ENCODE data around the gene SPATA9.

Gene SPATA9

DNA sequence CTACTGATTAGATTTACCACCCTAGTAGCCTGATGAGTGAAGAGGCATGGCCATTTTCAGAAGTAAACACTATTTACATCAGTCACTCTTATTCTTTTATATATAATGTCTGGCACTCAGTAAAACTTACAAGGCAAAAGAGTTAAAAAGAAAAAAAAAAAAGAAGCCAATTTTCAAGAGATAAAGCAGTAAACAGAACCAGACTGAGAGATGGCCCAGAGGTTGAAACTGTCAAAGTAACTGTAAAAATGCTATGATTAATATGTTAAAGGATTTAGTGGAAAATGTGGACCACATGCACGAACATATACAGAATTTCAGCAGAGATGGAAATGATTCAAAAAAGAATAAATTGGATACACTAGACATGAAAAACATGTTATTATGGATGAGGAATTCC is 69.3 kb downstream of the SPATA9 start:
- DNase-seq, result no peak

DNA sequence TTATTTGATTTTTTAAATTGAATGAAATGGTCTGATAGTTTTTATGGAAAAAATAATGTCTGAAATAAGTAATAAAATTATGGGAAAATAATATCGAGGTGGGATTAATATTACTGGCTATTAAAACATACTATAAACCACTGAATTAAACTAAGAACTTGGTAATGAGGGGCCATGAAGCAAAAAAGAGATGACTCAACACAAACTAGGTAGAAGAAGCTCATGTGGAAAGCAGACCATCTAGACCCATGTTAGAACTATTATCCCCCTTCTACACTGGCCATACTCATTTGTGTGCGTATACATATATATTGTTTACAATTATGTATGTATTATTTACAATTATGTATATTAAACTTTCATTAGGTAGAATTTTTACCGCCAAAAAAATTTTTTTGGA is 71.4 kb downstream of the SPATA9 start:
- no peak for DNase-seq

DNA sequence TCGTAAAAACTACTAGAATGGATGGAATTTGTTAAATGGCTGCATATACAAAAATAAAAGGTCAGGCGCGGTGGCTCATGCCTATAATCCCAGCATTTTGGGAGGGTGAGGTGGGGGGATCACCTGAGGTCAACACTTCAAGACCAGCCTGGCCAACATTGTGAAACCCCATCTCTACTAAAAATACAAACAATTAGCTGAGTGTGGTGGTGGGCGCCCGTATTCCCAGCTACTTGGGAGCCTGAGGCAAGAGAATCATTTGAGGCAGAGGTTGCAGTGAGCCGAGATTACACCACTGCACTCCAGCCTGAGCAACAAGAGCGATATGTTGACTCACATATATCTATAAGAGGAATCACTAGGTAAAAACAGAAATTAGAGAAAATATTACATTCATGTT is 72.2 kb downstream of the SPATA9 start:
- DNase-seq, result no peak

DNA sequence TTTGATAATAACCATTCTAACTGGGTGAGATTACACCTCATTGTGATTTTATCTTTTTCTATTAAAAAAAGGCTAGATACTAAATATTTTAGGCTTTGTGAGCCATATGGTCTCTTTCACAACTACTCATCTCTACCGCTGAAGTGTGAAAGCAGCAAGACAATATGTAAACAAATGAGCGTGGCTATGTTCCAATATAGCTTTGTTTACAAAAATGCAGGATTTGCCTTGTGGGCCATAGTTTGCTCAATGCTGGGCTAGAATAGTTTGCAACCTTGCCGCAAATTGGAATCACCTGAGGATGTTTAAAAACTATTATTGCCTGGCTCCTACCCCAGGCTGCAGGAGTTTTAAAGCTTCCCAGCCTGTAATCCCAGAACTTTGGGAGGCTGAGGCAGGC is 73.1 kb downstream of the SPATA9 start:
- DNase-seq, result no peak
